ENCODE data around the gene PEX12. TPM values are rescaled to one million over a fixed set of nuclear protein-coding genes. Genes with fewer than 3 reads are reported as not detected.
"Not testable (repeated sequence)": the region's sequence is repeated elsewhere in the genome, so short reads cannot be mapped to it uniquely, and the experiment has no call there.

Gene PEX12
- total RNA-seq, 1 donor, result 8.8 TPM

DNA sequence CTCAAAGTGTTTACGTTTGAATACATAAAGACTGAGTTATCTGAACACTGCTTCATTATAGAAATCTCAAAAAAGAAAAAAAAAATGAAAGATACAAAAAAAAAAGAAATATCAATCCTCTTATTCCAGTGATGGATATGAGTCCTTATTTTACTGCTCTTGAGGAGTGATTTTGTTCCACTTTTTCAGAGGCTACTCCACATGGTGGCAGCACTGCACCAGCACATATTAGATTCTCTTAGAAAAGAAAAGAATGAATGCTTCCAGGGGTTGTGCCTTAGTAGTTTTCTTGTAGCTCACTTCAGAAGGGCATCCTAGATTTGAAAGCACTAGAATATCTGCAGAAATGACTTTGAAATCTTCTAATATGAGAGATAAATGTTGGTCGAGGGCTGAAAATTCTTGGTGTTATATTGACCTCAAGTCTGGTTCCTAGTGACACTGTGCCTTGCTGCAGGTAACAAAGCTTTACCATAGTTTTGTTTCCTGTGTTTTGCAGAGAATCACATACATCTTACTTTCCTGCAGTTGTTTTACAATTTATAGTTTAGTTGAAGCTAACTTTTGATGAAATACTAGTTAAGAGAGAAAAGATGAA is 34.7 kb upstream of the PEX12 start:
- TF ChIP-seq, protein P1, sequence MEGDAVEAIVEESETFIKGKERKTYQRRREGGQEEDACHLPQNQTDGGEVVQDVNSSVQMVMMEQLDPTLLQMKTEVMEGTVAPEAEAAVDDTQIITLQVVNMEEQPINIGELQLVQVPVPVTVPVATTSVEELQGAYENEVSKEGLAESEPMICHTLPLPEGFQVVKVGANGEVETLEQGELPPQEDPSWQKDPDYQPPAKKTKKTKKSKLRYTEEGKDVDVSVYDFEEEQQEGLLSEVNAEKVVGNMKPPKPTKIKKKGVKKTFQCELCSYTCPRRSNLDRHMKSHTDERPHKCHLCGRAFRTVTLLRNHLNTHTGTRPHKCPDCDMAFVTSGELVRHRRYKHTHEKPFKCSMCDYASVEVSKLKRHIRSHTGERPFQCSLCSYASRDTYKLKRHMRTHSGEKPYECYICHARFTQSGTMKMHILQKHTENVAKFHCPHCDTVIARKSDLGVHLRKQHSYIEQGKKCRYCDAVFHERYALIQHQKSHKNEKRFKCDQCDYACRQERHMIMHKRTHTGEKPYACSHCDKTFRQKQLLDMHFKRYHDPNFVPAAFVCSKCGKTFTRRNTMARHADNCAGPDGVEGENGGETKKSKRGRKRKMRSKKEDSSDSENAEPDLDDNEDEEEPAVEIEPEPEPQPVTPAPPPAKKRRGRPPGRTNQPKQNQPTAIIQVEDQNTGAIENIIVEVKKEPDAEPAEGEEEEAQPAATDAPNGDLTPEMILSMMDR (IDR thresholded peaks at IDR 0.05; ENCODE audit: insufficient read depth, low read length), result peak; percentile 69
- DNase-seq (ENCODE audit: low read depth), result peak; percentile 70
- H3K4me3 ChIP-seq (ENCODE audit: low read depth, low read length), result no peak overlapping the region

GRCh38 chr17:35610746-35611145 is 32.4 kb upstream of the PEX12 start:
- H3K4me3 ChIP-seq (ENCODE audit: low read depth, low read length); DNase-seq (ENCODE audit: low read depth): not testable (repeated sequence)

- no peak for DNase-seq (ENCODE audit: low read depth)
- TF ChIP-seq, protein P1 (IDR thresholded peaks at IDR 0.05; ENCODE audit: insufficient read depth, low read length), result no peak
- H3K4me3 ChIP-seq (ENCODE audit: low read depth, low read length), result no peak overlapping the region
Measured at GRCh38 chr17:35609831-35610230, 31.5 kb upstream of the PEX12 start.

- no peak overlapping the region for H3K4me3 ChIP-seq (ENCODE audit: low read depth, low read length)
- no peak for DNase-seq (ENCODE audit: low read depth)
- TF ChIP-seq, protein P1 (IDR thresholded peaks at IDR 0.05; ENCODE audit: insufficient read depth, low read length), result no peak
Measured at GRCh38 chr17:35607239-35607847, 29.0 kb upstream of the PEX12 start.

DNA sequence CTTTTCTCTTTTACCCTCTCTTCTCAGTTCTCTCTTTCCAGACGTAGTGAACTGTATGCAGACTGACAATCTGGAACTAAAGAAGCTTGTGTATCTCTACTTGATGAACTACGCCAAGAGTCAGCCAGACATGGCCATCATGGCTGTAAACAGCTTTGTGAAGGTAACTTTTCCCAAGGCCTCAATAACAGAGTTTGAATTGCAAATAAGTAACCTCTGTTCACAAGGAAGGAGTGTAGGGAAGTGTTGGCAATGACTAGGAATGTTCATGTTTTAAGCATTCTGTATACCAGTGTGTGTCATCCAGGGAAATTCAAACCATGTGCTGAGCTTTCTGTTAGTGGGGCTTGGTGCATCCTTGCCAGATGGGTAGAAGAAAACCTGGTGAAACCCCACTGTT is 27.3 kb upstream of the PEX12 start:
- no peak overlapping the region for H3K4me3 ChIP-seq (ENCODE audit: low read depth, low read length)

DNA sequence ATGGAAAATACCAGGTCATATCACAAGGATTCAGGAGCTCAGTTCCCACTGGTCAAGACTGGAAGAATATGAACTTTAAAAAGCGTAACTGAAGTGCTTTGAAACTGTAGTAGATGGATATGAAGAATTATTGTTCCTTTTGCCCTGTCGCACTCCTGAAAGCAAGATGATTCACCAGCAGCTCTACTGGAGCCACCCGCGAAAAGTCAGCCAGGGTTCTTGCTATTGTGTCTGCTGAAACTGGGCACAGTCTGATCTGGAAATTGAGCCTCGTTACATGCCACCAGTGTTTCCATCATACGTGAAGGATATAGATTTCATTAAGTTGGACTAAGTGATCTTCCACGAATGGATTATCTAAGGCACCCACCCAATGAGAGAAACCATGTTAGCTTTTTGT is 25.3 kb upstream of the PEX12 start:
- TF ChIP-seq, protein P1 (IDR thresholded peaks at IDR 0.05; ENCODE audit: insufficient read depth, low read length), result no peak
- no peak for DNase-seq (ENCODE audit: low read depth)
- H3K4me3 ChIP-seq (ENCODE audit: low read depth, low read length), result no peak overlapping the region

More for the DNA sequence above, 27.3 kb upstream of the PEX12 start:
- DNase-seq (ENCODE audit: low read depth), result peak; percentile 21
- TF ChIP-seq, protein P1 (IDR thresholded peaks at IDR 0.05; ENCODE audit: insufficient read depth, low read length), result no peak

DNA sequence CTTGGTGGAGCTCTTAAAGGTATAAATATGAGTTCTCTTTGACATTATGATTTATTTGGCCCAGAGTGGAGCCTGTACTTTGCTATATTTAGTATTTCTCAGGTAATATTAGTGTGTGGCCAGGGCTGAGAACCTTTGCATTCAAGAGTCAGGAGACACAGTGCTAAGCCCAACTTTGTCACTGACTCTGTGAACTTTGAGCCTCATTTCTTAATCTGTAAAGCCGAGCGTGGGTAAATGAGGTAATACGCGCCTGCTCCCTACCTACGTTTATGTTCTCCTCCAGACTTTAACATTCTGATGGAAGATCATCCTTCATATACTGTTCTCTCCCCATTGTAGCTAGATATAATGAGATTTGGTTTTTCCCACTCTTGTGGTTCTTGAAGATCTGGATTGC is 19.2 kb upstream of the PEX12 start:
- TF ChIP-seq, protein P1 (IDR thresholded peaks at IDR 0.05; ENCODE audit: insufficient read depth, low read length), result no peak

More for the DNA sequence above, 19.2 kb upstream of the PEX12 start:
- H3K4me3 ChIP-seq (ENCODE audit: low read depth, low read length), result no peak overlapping the region
- no peak for DNase-seq (ENCODE audit: low read depth)
